ENCODE measurements around the gene CHN2.

CHN2 gene

DNA sequence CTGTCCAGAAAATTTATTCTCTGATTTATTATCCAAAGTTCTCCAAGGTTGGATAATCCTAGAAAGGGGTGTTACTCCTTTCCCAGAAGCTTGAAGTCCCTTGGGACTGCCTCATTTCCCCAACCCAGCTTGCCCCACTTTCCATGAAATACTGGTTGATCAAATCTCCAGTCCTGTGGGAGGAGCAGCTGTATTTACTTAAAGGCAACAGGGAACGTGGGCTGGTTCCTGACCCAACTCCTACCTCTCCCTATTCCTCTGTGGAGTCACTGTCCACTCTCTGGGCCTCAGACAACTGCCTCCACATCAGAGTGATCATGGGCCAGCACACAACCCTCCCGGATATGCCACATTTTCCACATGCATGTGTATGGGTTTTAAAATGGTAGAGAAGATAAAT lies 202.8 kb downstream of the CHN2 start:
- TF ChIP-seq, protein P1, sequence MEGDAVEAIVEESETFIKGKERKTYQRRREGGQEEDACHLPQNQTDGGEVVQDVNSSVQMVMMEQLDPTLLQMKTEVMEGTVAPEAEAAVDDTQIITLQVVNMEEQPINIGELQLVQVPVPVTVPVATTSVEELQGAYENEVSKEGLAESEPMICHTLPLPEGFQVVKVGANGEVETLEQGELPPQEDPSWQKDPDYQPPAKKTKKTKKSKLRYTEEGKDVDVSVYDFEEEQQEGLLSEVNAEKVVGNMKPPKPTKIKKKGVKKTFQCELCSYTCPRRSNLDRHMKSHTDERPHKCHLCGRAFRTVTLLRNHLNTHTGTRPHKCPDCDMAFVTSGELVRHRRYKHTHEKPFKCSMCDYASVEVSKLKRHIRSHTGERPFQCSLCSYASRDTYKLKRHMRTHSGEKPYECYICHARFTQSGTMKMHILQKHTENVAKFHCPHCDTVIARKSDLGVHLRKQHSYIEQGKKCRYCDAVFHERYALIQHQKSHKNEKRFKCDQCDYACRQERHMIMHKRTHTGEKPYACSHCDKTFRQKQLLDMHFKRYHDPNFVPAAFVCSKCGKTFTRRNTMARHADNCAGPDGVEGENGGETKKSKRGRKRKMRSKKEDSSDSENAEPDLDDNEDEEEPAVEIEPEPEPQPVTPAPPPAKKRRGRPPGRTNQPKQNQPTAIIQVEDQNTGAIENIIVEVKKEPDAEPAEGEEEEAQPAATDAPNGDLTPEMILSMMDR (IDR thresholded peaks at IDR 0.05; ENCODE audit: low read depth, low read length): no peak
- DNase-seq (ENCODE audit: low read depth): no peak
- H3K4me3 ChIP-seq (ENCODE audit: low read depth, low read length): no peak overlapping the region

DNA sequence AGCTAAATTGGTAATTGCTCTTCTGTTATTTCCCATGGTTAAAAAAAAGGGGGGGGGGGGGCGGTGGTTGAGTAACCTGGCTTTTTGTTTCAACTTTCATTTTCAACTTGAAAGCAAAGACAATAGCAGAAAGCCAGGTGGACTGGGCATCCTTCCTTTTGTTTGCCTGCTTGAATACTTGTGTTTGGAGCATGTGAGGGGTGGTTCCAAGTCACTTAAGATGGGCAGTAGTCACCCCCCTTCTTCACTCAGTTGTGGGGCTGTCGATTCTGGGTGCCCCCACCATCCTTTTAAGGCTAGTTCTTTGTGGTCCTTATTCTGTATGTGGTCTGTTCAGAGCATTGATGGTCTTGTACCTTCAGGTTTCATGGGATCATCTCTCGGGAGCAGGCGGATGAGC lies 203.4 kb downstream of the CHN2 start:
- H3K4me3 ChIP-seq (ENCODE audit: low read depth, low read length): no peak overlapping the region
- no peak for DNase-seq (ENCODE audit: low read depth)
- TF ChIP-seq, protein P2, sequence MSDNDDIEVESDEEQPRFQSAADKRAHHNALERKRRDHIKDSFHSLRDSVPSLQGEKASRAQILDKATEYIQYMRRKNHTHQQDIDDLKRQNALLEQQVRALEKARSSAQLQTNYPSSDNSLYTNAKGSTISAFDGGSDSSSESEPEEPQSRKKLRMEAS (IDR thresholded peaks at IDR 0.05; ENCODE audit: low read depth, low read length): no peak
- TF ChIP-seq, protein P1 (IDR thresholded peaks at IDR 0.05; ENCODE audit: low read depth, low read length): no peak
- TF ChIP-seq POLR2A (IDR thresholded peaks at IDR 0.05; ENCODE audit: extremely low read depth, insufficient read length) (no peak), MYC (IDR thresholded peaks at IDR 0.05; ENCODE audit: low read depth, low read length) (no peak)

DNA sequence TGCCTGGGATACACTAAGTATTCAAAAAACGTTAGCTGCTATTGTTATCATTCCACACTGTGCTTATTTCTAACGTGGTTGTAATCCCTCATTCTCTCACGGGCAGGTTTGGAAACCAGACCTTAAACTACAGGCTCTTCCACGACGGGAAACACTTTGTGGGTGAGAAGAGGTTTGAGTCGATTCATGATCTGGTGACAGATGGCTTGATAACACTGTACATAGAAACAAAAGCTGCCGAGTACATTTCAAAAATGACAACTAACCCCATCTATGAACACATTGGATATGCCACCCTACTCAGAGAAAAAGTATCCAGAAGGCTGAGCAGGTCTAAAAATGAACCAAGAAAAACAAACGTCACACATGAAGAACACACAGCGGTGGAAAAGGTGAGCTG lies 205.9 kb downstream of the CHN2 start:
- TF ChIP-seq POLR2A (IDR thresholded peaks at IDR 0.05; ENCODE audit: extremely low read depth, insufficient read length) (no peak), MYC (IDR thresholded peaks at IDR 0.05; ENCODE audit: low read depth, low read length) (no peak)
- TF ChIP-seq, protein P2 (IDR thresholded peaks at IDR 0.05; ENCODE audit: low read depth, low read length): no peak
- DNase-seq (ENCODE audit: low read depth): no peak
- no peak overlapping the region for H3K4me3 ChIP-seq (ENCODE audit: low read depth, low read length)

DNA sequence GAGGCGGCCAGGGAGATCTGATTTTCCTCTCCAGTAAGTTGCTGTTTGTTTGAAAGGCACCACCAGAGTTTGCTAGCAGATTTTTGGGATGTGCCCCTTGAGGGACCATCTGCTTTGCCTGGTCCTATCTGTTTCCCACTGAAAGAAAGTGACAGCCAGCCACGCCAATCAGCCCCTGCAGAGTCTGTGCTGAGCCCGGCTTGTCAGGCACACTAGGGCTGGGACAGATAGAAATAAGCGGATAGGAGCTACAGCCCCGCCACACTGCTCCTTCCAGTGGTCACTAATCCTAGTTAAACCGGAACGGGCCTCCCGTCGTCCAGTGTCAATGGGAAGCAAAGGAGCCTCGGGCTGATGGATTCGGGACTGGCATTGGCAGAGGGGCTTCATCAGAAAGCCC lies 207.2 kb downstream of the CHN2 start:
- H3K4me3 ChIP-seq (ENCODE audit: low read depth, low read length): no peak overlapping the region

DNA sequence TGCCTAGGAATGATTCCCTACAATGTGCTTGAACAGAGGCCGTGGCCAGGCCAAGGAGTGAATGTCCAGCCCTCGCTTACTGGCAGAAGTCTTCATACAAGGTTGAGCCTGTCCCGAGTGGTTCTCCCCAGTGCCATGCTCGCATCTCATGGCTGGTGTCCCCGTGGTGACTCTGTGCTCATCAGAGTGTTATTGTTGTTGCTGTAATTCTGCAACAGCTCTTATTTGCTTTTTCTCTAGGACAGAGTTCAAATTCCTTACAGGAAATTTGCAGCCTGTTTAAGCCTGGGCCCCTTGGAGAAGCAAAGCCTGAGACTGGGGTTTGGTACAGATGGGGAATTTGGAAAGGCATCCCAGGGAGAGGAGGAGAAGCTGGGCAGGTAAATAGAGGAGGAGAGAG lies 211.3 kb downstream of the CHN2 start:
- no peak overlapping the region for H3K4me3 ChIP-seq (ENCODE audit: low read depth, low read length)
- no peak for DNase-seq (ENCODE audit: low read depth)
- TF ChIP-seq, protein P1 (IDR thresholded peaks at IDR 0.05; ENCODE audit: low read depth, low read length): no peak

More for the DNA sequence above, 207.2 kb downstream of the CHN2 start:
- DNase-seq (ENCODE audit: low read depth): no peak
- TF ChIP-seq MYC (IDR thresholded peaks at IDR 0.05; ENCODE audit: low read depth, low read length): no peak
- TF ChIP-seq POLR2A (IDR thresholded peaks at IDR 0.05; ENCODE audit: extremely low read depth, insufficient read length): no peak
- TF ChIP-seq, protein P1 (IDR thresholded peaks at IDR 0.05; ENCODE audit: low read depth, low read length): no peak
- TF ChIP-seq, protein P2 (IDR thresholded peaks at IDR 0.05; ENCODE audit: low read depth, low read length): no peak

DNA sequence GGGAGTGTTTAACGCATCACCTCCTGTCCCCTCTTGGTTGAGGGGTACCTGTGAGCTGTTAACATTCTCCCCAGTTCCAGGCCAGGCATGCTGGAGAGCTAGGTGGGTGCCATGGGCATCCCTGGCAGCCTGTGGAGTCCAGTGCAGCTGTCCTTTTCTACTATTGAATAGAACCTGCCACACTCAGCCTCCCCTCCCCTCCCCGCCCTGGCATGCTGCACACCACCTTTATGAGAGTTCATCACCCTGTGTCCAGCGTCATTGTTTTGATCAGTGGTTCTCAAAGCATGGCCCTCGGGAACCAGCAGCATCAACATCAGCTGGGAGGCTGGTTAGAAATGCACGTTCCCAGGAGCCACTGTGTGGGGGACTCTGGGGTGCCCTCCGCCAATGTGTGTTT lies 211.8 kb downstream of the CHN2 start:
- H3K4me3 ChIP-seq (ENCODE audit: low read depth, low read length): no peak overlapping the region
- TF ChIP-seq MYC (IDR thresholded peaks at IDR 0.05; ENCODE audit: low read depth, low read length): no peak
- TF ChIP-seq, protein P1 (IDR thresholded peaks at IDR 0.05; ENCODE audit: low read depth, low read length): no peak
- no peak for TF ChIP-seq POLR2A (IDR thresholded peaks at IDR 0.05; ENCODE audit: extremely low read depth, insufficient read length)
- TF ChIP-seq, protein P2 (IDR thresholded peaks at IDR 0.05; ENCODE audit: low read depth, low read length): no peak
- DNase-seq (ENCODE audit: low read depth): no peak
